ENCODE results near the gene NFIA.

NFIA gene

GRCh38 chr1:61138305-61138704 lies 55.9 kb downstream of the NFIA start:
- no peaks in the 10 kb centered on the region for H3K36me3 ChIP-seq (replicated peaks)
- TF ChIP-seq CTCF (IDR thresholded peaks at IDR 0.05; ENCODE audit: low read depth, low read length, missing control alignments) = no peak
- no peak overlapping the region for H3K27ac ChIP-seq
- H3K27me3 ChIP-seq (replicated peaks) = no peaks in the 10 kb centered on the region
- in situ Hi-C loops (cut with HindIII; ENCODE audit: low pct_ligation_motif_present, low sequenced_read_pairs) = no loop called here
- DNase-seq = no peak
- H3K4me3 ChIP-seq (ENCODE audit: low read depth, low read length) = no peak overlapping the region

- no peaks in the 10 kb centered on the region for H3K27me3 ChIP-seq (replicated peaks)
- peak overlapping the region; percentile 23 for H3K27ac ChIP-seq
- H3K4me3 ChIP-seq (ENCODE audit: low read depth, low read length) = no peak overlapping the region
- H3K36me3 ChIP-seq (replicated peaks) = no peaks in the 10 kb centered on the region
- in situ Hi-C loops (cut with HindIII; ENCODE audit: low pct_ligation_motif_present, low sequenced_read_pairs) = no loop called here
- no peak for TF ChIP-seq CTCF (IDR thresholded peaks at IDR 0.05; ENCODE audit: low read depth, low read length, missing control alignments)
- DNase-seq = peak; percentile 61
Observed at GRCh38 chr1:61138921-61139774, 56.8 kb downstream of the NFIA start.

- Histone ChIP-seq H3K27me3 (replicated peaks) (no peaks in the 10 kb centered on the region), H3K36me3 (replicated peaks) (no peaks in the 10 kb centered on the region), H3K4me3 (ENCODE audit: low read depth, low read length) (no peak overlapping the region), H3K27ac (no peak overlapping the region)
- DNase-seq = no peak
- in situ Hi-C loops (cut with HindIII; ENCODE audit: low pct_ligation_motif_present, low sequenced_read_pairs) = no loop called here
- no peak for TF ChIP-seq CTCF (IDR thresholded peaks at IDR 0.05; ENCODE audit: low read depth, low read length, missing control alignments)
Observed at GRCh38 chr1:61139775-61140549, 57.6 kb downstream of the NFIA start.

GRCh38 chr1:61140778-61141177 lies 58.4 kb downstream of the NFIA start:
- no peak for DNase-seq
- Histone ChIP-seq H3K27ac (no peak overlapping the region), H3K27me3 (replicated peaks) (no peaks in the 10 kb centered on the region), H3K4me3 (ENCODE audit: low read depth, low read length) (no peak overlapping the region), H3K36me3 (replicated peaks) (no peaks in the 10 kb centered on the region)
- in situ Hi-C loops (cut with HindIII; ENCODE audit: low pct_ligation_motif_present, low sequenced_read_pairs) = no loop called here
- TF ChIP-seq CTCF (IDR thresholded peaks at IDR 0.05; ENCODE audit: low read depth, low read length, missing control alignments) = no peak

GRCh38 chr1:61141288-61142042 lies 59.1 kb downstream of the NFIA start:
- Histone ChIP-seq H3K27ac (peak overlapping the region; percentile 32), H3K27me3 (replicated peaks) (no peaks in the 10 kb centered on the region), H3K4me3 (ENCODE audit: low read depth, low read length) (no peak overlapping the region), H3K36me3 (replicated peaks) (no peaks in the 10 kb centered on the region)
- DNase-seq = no peak
- no peak for TF ChIP-seq CTCF (IDR thresholded peaks at IDR 0.05; ENCODE audit: low read depth, low read length, missing control alignments)
- in situ Hi-C loops (cut with HindIII; ENCODE audit: low pct_ligation_motif_present, low sequenced_read_pairs) = no loop called here
